Central memory CD8-positive, alpha-beta T cell (primary cell): ENCODE results near the gene HNRNPUL1.

Source experiments
- ATAC-seq: fragments of 150-1000 bp; cut with Tn5 transposase; replicated peaks from 2 replicates; pipeline ENCODE4 v1.10.0; 2022; ENCODE audit warnings: mild to moderate bottlenecking, moderate FRiP score, moderate number of reproducible peaks; ENCODE audit not compliant: poor library complexity, severe bottlenecking; ENCODE audit errors: extremely low read depth
- DNase-seq, 2 donors: peaks; one replicate each; pipeline ENCODE4 v3.0.0; 2021; ENCODE audit warnings: low spot score in 2 of 2
- H3K27ac Mint-ChIP-seq: one replicate; pipeline ENCODE4 v1.8.0; 2022; ENCODE audit warnings: low read depth, mild to moderate bottlenecking, moderate library complexity, mixed read lengths
- H3K27me3 Mint-ChIP-seq: one replicate; pipeline ENCODE4 v1.8.0; 2022; ENCODE audit warnings: mixed read lengths
- H3K36me3 Mint-ChIP-seq: one replicate; pipeline ENCODE4 v1.8.0; 2022; ENCODE audit warnings: mild to moderate bottlenecking, moderate library complexity, mixed read lengths; ENCODE audit not compliant: insufficient read depth
- H3K4me1 Mint-ChIP-seq: one replicate; pipeline ENCODE4 v1.8.0; 2022; ENCODE audit warnings: mixed read lengths
- H3K4me3 Mint-ChIP-seq: one replicate; pipeline ENCODE4 v1.8.0; 2022; ENCODE audit warnings: mild to moderate bottlenecking, moderate library complexity, mixed read lengths
- H3K9me3 Mint-ChIP-seq: one replicate; pipeline ENCODE4 v1.8.0; 2022; ENCODE audit warnings: mixed read lengths

Gene HNRNPUL1

GRCh38 chr19:41298348-41298964, 34.3 kb downstream of the HNRNPUL1 start:
- Mint-ChIP-seq H3K27me3 (no peaks in the 10 kb centered on the region), H3K36me3 (peaks cover 76% of the 10 kb centered on the region), H3K4me3 (peak overlapping the region; percentile 21), H3K4me1 (peaks cover 85% of the 10 kb centered on the region), H3K9me3 (no peaks in the 10 kb centered on the region), H3K27ac (peak overlapping the region; percentile 94)
- DNase-seq = peak; percentile 45
- peak; percentile 13 for ATAC-seq

DNA sequence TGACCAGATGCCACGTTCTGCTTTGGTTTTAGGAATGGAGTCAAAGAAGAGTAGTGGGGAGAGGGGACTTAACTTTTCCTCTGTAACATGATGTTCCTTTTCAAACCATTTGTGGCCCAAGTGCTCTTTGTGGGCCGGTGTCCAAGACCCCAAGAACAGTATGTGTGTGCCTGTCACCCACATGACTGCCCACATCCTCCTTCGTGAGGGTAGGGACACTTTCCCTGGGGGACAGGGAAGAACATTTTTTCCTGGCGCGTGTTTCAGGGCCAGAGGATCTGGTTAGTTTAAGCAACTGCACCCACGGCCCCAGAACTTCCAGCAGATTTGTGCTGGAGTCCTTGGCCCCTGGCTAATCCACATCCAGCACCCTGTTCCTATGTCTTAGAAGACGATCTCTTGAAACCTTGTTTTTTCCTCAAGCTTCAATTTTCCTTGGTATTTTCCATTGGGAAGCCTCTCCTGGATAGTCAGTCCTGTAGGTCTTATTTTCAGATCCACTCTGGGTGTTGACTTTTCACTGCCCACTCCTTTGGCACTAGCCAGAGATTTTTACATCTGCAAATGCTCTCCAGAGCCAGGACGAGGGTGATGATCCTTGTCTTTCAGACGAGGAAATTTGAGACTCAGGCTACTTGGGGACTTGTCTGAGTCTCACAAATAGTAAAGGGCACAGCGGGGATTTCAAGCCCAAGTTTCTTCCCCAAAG, 35.0 kb downstream of the HNRNPUL1 start:
- no peaks in the 10 kb centered on the region for H3K27me3 Mint-ChIP-seq
- peaks cover 77% of the 10 kb centered on the region for H3K36me3 Mint-ChIP-seq
- H3K4me1 Mint-ChIP-seq = peaks cover 92% of the 10 kb centered on the region
- peak overlapping the region; percentile 23 for H3K4me3 Mint-ChIP-seq
- no peak for ATAC-seq
- peak overlapping the region; percentile 94 for H3K27ac Mint-ChIP-seq
- H3K9me3 Mint-ChIP-seq = no peaks in the 10 kb centered on the region
- DNase-seq = no peak

DNA sequence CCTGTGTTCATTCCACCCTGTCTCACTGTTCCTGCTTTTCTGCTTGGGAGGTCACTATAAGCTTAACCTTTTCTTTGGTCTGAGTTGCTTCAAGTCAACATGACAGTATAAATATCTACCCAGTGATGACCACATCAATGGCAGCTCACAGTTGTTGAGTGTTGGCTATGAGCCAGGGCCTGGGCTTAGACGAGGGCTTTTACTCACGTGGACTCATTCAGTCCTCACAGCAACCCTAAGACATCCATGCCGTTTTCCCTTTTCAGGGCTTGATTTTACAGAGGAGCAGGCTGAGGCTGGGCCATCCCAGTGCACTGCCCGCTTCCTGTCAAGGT, 35.5 kb downstream of the HNRNPUL1 start:
- H3K9me3 Mint-ChIP-seq = no peaks in the 10 kb centered on the region
- ATAC-seq = no peak
- no peaks in the 10 kb centered on the region for H3K27me3 Mint-ChIP-seq
- peak overlapping the region; percentile 23 for H3K4me3 Mint-ChIP-seq
- H3K27ac Mint-ChIP-seq = peak overlapping the region; percentile 94
- no peak for DNase-seq
- H3K36me3 Mint-ChIP-seq = peaks cover 77% of the 10 kb centered on the region
- H3K4me1 Mint-ChIP-seq = peaks cover 92% of the 10 kb centered on the region

GRCh38 chr19:41300555-41300954, 36.4 kb downstream of the HNRNPUL1 start:
- DNase-seq = no peak
- ATAC-seq = no peak
- H3K36me3 Mint-ChIP-seq = peaks cover 74% of the 10 kb centered on the region
- peaks cover 93% of the 10 kb centered on the region for H3K4me1 Mint-ChIP-seq
- no peaks in the 10 kb centered on the region for H3K27me3 Mint-ChIP-seq
- H3K4me3 Mint-ChIP-seq = peak overlapping the region; percentile 26
- no peaks in the 10 kb centered on the region for H3K9me3 Mint-ChIP-seq
- H3K27ac Mint-ChIP-seq = peak overlapping the region; percentile 94

- peak; percentile 65 to 84 for DNase-seq
- peak; percentile 73 for ATAC-seq
These were observed 38.6 kb downstream of the HNRNPUL1 start for GRCh38 chr19:41302624-41303351.

GRCh38 chr19:41303954-41304353, 39.8 kb downstream of the HNRNPUL1 start:
- no peaks in the 10 kb centered on the region for H3K9me3 Mint-ChIP-seq
- no peak for DNase-seq
- H3K4me1 Mint-ChIP-seq = peaks cover 92% of the 10 kb centered on the region
- peak overlapping the region; percentile 59 for H3K4me3 Mint-ChIP-seq
- no peak for ATAC-seq
- H3K36me3 Mint-ChIP-seq = peaks cover 72% of the 10 kb centered on the region
- H3K27ac Mint-ChIP-seq = peak overlapping the region; percentile 87
- H3K27me3 Mint-ChIP-seq = no peaks in the 10 kb centered on the region

More at GRCh38 chr19:41302624-41303351, 38.6 kb downstream of the HNRNPUL1 start:
- H3K36me3 Mint-ChIP-seq = peaks cover 76% of the 10 kb centered on the region
- peak overlapping the region; percentile 59 for H3K4me3 Mint-ChIP-seq
- H3K27me3 Mint-ChIP-seq = no peaks in the 10 kb centered on the region
- H3K9me3 Mint-ChIP-seq = no peaks in the 10 kb centered on the region
- peak overlapping the region; percentile 87 for H3K27ac Mint-ChIP-seq
- H3K4me1 Mint-ChIP-seq = peaks cover 92% of the 10 kb centered on the region

DNA sequence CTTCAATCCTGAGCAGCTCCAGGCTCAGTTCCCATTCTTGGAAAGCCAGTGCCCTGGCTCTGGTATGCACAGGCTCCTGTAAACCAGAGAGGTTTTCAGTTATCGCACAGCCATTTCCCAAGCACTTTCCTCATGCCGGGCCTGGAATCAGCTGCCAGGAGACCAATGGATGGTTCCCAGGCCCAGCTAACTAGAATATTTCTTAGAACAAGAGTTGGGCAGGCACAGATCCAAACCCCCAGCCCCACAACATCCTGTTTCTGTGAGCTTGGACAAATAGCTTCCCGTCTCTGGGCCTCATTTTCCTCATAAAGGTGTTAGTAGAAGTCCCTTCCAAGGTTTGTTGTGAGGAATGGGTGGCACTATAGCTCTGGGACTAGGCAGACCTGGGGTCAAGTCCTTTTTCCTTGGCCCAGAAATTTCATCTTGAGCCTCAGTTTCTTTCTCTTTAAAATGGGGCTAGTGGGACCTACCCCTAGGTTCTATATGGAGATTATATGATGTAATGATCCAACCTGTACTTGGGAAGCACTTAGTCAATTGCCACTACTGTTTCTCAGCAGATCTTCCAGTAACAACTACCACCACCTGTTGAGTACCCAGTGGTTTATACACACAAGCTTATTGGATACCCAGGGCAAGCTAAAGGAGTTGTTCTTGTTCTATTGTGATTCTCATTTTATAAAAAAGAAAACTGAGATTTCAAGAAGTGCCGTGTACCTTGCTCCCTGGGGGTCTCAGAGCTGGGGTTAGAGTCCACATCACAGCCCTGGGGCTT, 40.7 kb downstream of the HNRNPUL1 start:
- Mint-ChIP-seq H3K27ac (peak overlapping the region; percentile 87), H3K4me3 (peak overlapping the region; percentile 59), H3K9me3 (no peaks in the 10 kb centered on the region), H3K27me3 (no peaks in the 10 kb centered on the region), H3K4me1 (peaks cover 92% of the 10 kb centered on the region), H3K36me3 (peaks cover 73% of the 10 kb centered on the region)
- ATAC-seq (no peak), DNase-seq (no peak)

DNA sequence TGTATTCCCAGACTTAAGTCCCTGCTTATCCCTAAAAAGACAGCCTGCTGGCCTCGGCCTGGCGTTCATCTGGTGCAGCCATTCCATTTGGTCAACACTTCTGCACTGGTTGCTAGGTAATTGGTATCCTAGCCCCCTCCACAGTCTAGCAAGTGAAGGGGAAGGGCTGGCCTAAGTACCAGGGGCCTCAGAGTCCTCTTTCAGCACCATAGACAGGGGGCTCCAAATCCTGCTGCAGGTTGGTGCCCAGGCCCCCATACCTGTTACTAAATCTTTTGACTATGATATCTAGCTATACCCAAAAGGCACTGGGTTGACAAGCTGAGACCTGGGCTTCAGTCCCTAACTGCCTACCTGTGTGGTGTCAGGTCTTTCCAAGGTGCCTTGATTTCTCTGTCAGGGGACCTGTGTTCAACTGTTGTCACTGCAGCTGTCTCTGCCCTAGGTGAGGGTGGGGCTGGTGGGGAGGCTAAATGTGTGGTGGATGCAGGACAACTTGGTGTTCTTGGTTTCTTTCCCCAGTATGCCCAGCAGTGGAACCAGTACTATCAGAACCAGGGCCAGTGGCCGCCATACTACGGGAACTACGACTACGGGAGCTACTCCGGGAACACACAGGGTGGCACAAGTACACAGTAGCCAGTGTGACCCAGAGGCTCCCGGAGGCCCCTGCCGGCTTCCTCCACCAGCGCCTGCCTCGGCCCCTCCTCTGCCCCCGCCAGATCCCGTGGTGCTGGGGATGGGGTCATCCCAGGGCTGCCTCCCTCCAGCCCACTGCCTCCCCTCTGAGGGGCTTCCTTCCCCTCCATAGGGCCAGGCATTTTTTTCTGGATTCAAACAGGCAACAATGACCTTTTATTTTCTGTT, 42.0 kb downstream of the HNRNPUL1 start:
- H3K27ac Mint-ChIP-seq = peak overlapping the region; percentile 98
- peaks cover 93% of the 10 kb centered on the region for H3K4me1 Mint-ChIP-seq
- no peaks in the 10 kb centered on the region for H3K9me3 Mint-ChIP-seq
- peak overlapping the region; percentile 94 for H3K4me3 Mint-ChIP-seq
- H3K27me3 Mint-ChIP-seq = no peaks in the 10 kb centered on the region
- H3K36me3 Mint-ChIP-seq = peaks cover 79% of the 10 kb centered on the region
- ATAC-seq (no peak), DNase-seq (no peak)

- DNase-seq (no peak), ATAC-seq (no peak)
- Mint-ChIP-seq H3K36me3 (peaks cover 80% of the 10 kb centered on the region), H3K9me3 (no peaks in the 10 kb centered on the region), H3K27me3 (no peaks in the 10 kb centered on the region), H3K4me3 (peak overlapping the region; percentile 94), H3K27ac (peak overlapping the region; percentile 98), H3K4me1 (peaks cover 90% of the 10 kb centered on the region)
These were observed 43.1 kb downstream of the HNRNPUL1 start for GRCh38 chr19:41307090-41307875.

- ATAC-seq (peak; percentile 3), DNase-seq (no peak)
- peak overlapping the region; percentile 98 for H3K27ac Mint-ChIP-seq
- no peaks in the 10 kb centered on the region for H3K27me3 Mint-ChIP-seq
- H3K9me3 Mint-ChIP-seq = no peaks in the 10 kb centered on the region
- H3K36me3 Mint-ChIP-seq = peaks cover 81% of the 10 kb centered on the region
- peak overlapping the region; percentile 94 for H3K4me3 Mint-ChIP-seq
- peaks cover 87% of the 10 kb centered on the region for H3K4me1 Mint-ChIP-seq
These were observed 43.8 kb downstream of the HNRNPUL1 start for GRCh38 chr19:41307954-41308449.
